ENCODE results near the gene MARCHF6.

GRCh38 chr5:10370931-10371330 lies 17.4 kb downstream of the MARCHF6 start:
- TF ChIP-seq CTCF (IDR thresholded peaks at IDR 0.05) (no peak), POLR2A (IDR thresholded peaks at IDR 0.05) (no peak), POLR2AphosphoS5 (IDR thresholded peaks at IDR 0.05) (no peak)
